ENCODE measurements around the gene ANKRD11.
A peak's percentile ranks its signal among the peaks of the same experiment; 100 is the strongest.

The ANKRD11 gene

DNA sequence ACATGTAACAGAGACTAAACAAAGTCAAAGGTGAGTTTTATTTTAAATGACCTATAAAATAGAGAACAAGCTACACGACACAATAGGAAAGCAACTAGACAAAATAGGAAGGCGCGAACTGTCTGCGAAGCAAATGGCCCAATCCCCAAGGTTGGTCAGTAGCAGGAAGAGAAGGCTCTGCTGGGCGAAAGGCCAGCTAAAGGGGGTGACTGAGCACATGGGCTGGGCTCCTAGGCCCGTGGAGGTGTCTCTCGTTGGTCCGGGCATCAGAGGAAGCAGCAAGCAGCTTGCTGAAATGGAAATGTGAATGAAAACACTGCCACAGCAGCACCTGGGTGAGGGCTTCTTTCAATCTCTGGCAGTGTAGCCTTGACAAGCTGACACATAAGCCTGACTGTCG lies 143.5 kb downstream of the ANKRD11 start:
- Mint-ChIP-seq H3K4me3 (no peak overlapping the region), H3K36me3 (peaks cover 3% of the 10 kb centered on the region), H3K9me3 (no peaks in the 10 kb centered on the region), H3K27me3 (no peaks in the 10 kb centered on the region), H3K4me1 (peaks cover 93% of the 10 kb centered on the region), H3K27ac (peak overlapping the region; percentile 81)

- Mint-ChIP-seq H3K27ac (peak overlapping the region; percentile 41), H3K27me3 (no peaks in the 10 kb centered on the region), H3K4me3 (no peak overlapping the region), H3K9me3 (no peaks in the 10 kb centered on the region), H3K4me1 (peaks cover 91% of the 10 kb centered on the region), H3K36me3 (no peaks in the 10 kb centered on the region)
Observed at GRCh38 chr16:89345642-89346150, 144.7 kb downstream of the ANKRD11 start.

DNA sequence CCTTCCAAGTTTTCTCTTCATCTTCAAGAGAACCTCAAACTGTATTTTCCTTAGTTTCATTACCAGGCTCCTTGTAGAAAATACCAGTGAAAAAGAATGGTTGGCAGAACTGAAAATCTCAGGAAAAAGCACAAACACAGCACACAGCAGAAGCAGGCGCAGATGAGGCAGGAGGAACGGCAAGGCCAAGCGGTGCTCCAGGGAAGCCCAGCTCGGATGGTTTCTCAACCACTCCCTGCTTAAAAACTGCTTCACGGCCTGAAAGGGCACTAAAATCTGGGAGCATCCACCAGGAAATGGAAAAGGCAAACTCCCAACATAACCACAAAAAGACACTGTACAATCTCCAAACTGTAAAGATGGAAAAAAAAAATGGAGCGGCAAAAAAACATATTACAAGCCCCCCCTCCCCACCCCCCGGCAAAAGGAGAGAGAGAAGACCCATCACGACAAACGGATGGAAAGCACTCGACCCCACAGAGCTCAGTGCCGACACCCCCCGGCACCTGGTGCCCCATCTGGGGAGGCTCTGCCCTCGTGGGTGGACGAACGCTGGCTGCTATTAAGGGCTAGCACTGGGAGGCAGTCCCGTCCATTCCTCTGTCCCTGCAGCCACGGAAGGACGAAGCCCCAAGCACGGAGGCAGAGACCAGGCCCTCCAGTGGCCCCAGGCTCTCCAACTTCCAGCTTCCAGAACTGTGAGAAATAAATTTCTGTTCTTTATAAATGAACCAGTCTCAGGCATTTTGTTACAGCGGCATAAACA lies 145.3 kb downstream of the ANKRD11 start:
- Mint-ChIP-seq H3K9me3 (no peaks in the 10 kb centered on the region), H3K27me3 (no peaks in the 10 kb centered on the region), H3K4me3 (no peak overlapping the region), H3K4me1 (peaks cover 90% of the 10 kb centered on the region), H3K36me3 (no peaks in the 10 kb centered on the region), H3K27ac (peak overlapping the region; percentile 21)

DNA sequence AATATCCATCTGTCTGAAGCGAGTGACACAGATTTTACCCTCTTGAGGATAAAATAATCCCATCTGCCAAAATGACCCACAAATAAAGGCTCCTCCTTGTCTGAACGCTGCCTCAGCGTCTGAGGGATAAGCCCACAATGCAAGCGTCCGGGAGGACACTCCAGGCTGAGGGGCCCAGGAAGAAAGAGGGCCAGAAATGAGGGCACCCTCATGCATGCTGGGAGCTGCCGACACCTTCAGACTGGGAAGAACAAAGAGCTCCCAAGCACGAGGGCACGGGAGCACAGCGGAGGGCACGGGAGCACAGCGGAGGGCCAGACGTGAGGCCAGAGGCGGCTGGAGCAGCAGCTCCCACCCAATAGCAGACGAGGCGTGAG lies 145.9 kb downstream of the ANKRD11 start:
- H3K27ac Mint-ChIP-seq: peak overlapping the region; percentile 21
- H3K4me3 Mint-ChIP-seq: no peak overlapping the region
- no peaks in the 10 kb centered on the region for H3K36me3 Mint-ChIP-seq
- H3K4me1 Mint-ChIP-seq: peaks cover 88% of the 10 kb centered on the region
- H3K9me3 Mint-ChIP-seq: no peaks in the 10 kb centered on the region
- no peaks in the 10 kb centered on the region for H3K27me3 Mint-ChIP-seq

DNA sequence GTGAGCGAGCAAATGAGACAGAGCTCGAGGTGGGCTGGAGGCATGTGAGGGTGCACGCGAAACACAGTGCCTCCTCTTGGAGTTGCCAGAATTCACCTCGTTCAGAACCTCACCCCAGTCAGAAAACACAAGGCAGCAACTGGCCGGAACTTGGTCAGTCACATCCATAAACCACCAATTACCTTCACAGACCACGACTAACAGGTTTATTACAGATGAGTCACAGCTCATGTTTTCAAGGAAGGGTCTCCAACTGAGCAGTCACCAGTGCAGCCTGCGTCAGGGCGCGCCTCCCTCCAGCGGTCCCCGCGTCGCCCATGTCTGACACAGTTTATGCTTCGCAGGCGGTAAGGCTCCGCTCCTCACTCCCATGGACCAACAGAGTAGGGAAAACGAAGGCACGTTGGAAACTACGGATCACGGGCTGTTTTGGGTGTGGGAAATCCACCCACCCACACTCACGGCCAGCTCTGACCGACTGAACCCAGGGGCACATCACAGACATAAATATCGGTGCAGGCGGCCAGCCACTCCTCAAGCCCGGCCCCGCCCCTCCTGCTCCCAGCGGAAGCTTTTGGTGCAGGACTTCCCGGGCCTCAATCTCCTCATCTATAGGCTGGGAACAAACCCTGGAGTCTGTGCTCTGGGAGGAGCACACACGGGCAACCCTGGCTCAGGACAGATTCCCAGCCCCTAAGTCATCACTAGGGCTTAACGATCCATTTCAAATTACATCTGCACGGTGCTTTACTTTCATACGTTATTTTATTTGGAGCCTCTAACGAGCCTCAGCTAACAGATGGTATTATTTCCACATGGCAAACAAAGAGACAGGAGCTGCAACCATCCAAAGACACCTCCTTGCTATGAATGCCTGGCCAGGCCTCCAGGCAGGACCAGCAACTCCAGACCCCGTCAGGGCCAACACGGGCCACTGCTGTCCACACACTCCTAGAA lies 146.6 kb downstream of the ANKRD11 start:
- Mint-ChIP-seq H3K27me3 (no peaks in the 10 kb centered on the region), H3K4me1 (peaks cover 88% of the 10 kb centered on the region), H3K36me3 (no peaks in the 10 kb centered on the region), H3K9me3 (no peaks in the 10 kb centered on the region), H3K4me3 (no peak overlapping the region), H3K27ac (peak overlapping the region; percentile 59)

DNA sequence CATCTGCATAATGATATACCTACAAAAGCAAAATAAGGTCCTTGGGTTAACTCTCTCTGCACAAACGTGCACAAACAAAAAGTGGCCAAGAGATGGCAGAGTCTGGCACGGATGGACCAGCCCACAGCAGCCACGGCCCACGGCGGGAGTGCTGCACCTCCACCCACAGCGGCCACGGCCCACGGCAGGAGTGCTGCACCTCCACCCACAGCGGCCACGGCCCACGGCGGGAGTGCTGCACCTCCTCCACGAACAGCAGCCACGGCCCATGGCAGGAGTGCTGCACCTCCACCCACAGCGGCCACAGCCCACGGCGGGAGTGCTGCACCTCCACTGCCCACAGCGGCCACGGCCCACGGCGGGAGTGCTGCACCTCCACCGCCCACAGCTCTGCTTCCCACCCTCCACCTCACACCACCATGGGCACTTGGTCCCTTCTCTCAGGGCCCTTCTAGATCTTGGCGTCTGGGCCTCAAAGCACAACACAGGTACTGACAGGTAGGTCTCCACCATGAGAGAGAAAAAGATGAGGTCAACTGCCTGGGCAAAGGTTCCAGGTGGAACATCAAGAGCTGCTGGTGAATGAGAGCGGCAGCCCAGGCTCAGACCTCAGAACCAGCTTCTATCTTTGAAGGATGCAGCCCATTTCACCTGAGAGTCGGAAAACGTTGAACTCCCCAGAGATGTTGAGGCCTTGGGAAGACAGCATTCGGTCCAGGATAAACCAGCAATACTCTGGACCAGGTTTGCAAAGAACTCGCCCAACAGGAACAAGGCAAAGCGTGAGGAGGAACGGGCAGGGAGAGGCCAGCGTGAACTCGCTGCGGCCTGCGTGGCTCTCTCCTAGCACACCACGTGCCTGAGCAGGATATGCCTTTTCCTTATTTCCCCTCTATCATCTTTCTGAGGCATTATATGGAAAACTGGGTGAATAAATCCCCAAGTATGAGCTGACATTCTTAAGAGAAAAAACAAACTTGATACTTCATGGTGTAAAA lies 148.4 kb downstream of the ANKRD11 start:
- no peaks in the 10 kb centered on the region for H3K36me3 Mint-ChIP-seq
- no peaks in the 10 kb centered on the region for H3K27me3 Mint-ChIP-seq
- H3K27ac Mint-ChIP-seq: peak overlapping the region; percentile 88
- H3K4me1 Mint-ChIP-seq: peaks cover 78% of the 10 kb centered on the region
- H3K9me3 Mint-ChIP-seq: no peaks in the 10 kb centered on the region
- H3K4me3 Mint-ChIP-seq: peak overlapping the region; percentile 23

DNA sequence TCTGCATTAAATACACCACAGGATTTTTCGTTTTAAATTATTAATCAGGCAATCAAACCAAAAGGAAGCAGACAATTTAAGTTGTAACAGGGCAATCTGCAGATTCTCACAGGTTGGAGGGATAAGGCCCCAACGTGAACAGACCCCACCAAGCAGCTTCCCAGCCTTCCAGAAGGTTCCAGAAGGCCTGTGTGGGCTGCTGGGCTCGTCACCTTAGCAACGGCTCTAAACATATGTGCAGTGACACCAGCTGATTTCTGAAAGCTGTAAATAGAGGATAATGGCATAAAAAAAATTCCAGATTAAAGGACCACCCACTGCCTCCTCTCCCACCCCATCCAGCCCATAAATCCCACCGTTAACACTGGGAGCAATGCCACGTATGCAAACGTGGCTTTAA lies 149.1 kb downstream of the ANKRD11 start:
- peak overlapping the region; percentile 86 for H3K27ac Mint-ChIP-seq

DNA sequence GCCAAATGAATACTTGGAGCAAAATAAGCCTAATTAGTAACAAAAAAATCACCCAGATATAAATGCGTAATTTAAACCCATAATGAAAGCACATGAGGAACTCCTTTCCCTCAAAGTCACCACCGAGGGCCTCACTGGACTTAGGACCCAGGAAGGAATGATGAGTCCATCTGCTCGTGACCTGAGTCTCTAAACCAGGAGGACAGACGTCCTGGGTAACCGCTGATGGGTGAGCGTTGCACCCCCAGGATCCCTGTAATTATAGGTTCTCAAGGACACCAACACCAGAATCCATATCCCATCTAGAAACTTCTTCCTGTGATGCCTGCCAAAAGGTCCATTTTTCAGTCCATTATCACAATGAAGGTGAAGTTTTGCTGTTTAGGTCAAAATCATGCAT lies 151.5 kb downstream of the ANKRD11 start:
- no peaks in the 10 kb centered on the region for H3K27me3 Mint-ChIP-seq

More for the DNA sequence above, 149.1 kb downstream of the ANKRD11 start:
- Mint-ChIP-seq H3K4me1 (peaks cover 78% of the 10 kb centered on the region), H3K4me3 (no peak overlapping the region), H3K27me3 (no peaks in the 10 kb centered on the region), H3K36me3 (no peaks in the 10 kb centered on the region), H3K9me3 (no peaks in the 10 kb centered on the region)

GRCh38 chr16:89337965-89338364 lies 152.4 kb downstream of the ANKRD11 start:
- H3K9me3 Mint-ChIP-seq: no peaks in the 10 kb centered on the region
- peaks cover 77% of the 10 kb centered on the region for H3K4me1 Mint-ChIP-seq
- no peak overlapping the region for H3K4me3 Mint-ChIP-seq
- H3K36me3 Mint-ChIP-seq: no peaks in the 10 kb centered on the region
- H3K27ac Mint-ChIP-seq: peak overlapping the region; percentile 72
- no peaks in the 10 kb centered on the region for H3K27me3 Mint-ChIP-seq

More for the DNA sequence above, 151.5 kb downstream of the ANKRD11 start:
- no peak overlapping the region for H3K27ac Mint-ChIP-seq
- no peaks in the 10 kb centered on the region for H3K9me3 Mint-ChIP-seq
- H3K4me1 Mint-ChIP-seq: peaks cover 78% of the 10 kb centered on the region
- H3K36me3 Mint-ChIP-seq: no peaks in the 10 kb centered on the region
- H3K4me3 Mint-ChIP-seq: peak overlapping the region; percentile 26

- Mint-ChIP-seq H3K27ac (peak overlapping the region; percentile 59), H3K4me1 (peaks cover 81% of the 10 kb centered on the region), H3K4me3 (peak overlapping the region; percentile 5), H3K9me3 (no peaks in the 10 kb centered on the region), H3K36me3 (no peaks in the 10 kb centered on the region), H3K27me3 (no peaks in the 10 kb centered on the region)
Observed at GRCh38 chr16:89335803-89336485, 154.4 kb downstream of the ANKRD11 start.

DNA sequence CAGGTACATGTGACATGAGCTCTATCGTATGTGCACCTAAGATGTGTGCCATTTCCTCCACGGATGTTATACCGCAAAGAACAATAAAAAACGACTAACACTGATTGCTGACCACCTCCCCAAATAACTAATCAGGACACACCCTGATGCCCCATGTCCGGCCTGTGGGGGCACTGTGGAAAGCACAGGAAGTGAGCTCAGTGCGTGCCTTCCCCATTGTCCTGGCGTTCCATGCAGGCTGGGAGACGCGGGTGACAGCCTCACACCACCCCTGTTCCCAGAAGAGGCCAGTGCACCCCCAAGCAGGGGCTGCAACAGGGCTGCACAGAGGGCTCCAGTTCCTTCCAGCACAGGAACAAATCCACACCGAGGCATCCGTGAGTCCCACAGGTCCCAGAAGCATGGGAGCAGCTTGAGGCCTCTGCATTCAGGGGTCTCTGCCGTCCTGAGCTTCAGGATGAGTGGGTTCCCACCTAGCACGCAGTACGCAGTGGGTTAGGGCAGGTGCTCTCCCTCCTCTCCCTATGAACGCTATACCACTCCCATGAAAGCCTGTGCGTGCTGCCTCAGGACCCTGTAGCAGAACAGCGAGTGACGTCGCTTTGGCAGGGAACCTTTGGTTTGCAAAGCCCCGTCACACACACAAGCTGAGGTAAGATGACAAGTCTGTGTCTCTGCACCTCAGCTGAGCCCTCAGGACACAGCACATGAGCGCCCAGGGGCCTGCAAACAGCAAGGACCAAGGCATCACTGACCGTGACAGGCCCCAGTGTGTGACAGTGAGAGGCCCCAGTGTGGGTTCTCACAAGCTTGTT lies 155.2 kb downstream of the ANKRD11 start:
- peak overlapping the region; percentile 30 for H3K4me3 Mint-ChIP-seq
- peaks cover 76% of the 10 kb centered on the region for H3K4me1 Mint-ChIP-seq
- H3K9me3 Mint-ChIP-seq: no peaks in the 10 kb centered on the region
- H3K36me3 Mint-ChIP-seq: no peaks in the 10 kb centered on the region
- H3K27me3 Mint-ChIP-seq: no peaks in the 10 kb centered on the region
- no peak overlapping the region for H3K27ac Mint-ChIP-seq

GRCh38 chr16:89334461-89334860 lies 155.9 kb downstream of the ANKRD11 start:
- Mint-ChIP-seq H3K4me3 (no peak overlapping the region), H3K27me3 (no peaks in the 10 kb centered on the region), H3K27ac (peak overlapping the region; percentile 88), H3K9me3 (no peaks in the 10 kb centered on the region), H3K4me1 (peaks cover 78% of the 10 kb centered on the region), H3K36me3 (no peaks in the 10 kb centered on the region)

GRCh38 chr16:89334050-89334449 lies 156.3 kb downstream of the ANKRD11 start:
- Mint-ChIP-seq H3K27ac (peak overlapping the region; percentile 88), H3K4me1 (peaks cover 79% of the 10 kb centered on the region), H3K4me3 (peak overlapping the region; percentile 11), H3K36me3 (no peaks in the 10 kb centered on the region), H3K27me3 (no peaks in the 10 kb centered on the region), H3K9me3 (no peaks in the 10 kb centered on the region)
